ENCODE results near the gene GRK6. TPM values are rescaled to one million over a fixed set of nuclear protein-coding genes. Genes with fewer than 3 reads are reported as not detected.

GRK6 gene
- total and polyA plus RNA-seq, 9 of the 15 experiments (the other 6 are each of a cell fraction or from before 2014, with no cell fraction given) = 0.63 to 122 (median 44.5) TPM

- no peak for TF ChIP-seq ELF1 (tag; IDR thresholded peaks at IDR 0.05)
- no peak for TF ChIP-seq ZNF384 (IDR thresholded peaks at IDR 0.05; ENCODE audit: low read depth, low read length)
- TF ChIP-seq HOXB6 (CRISPR knock-in tag; IDR thresholded peaks at IDR 0.05; ENCODE audit: borderline replicate concordance) = no peak
- no peak for TF ChIP-seq ID3 (CRISPR knock-in tag; IDR thresholded peaks at IDR 0.05)
- TF ChIP-seq ID3 (tag; IDR thresholded peaks at IDR 0.05) = peak; percentile 27; the same call in 1 of the 2 replicates
- no peak; the same call in 1 of the 2 replicates for TF ChIP-seq SUPT5H (IDR thresholded peaks at IDR 0.05)
- no peak for TF ChIP-seq HDAC6 (IDR thresholded peaks at IDR 0.05; ENCODE audit: low read depth, low read length)
- no peak for TF ChIP-seq BRF1 (IDR thresholded peaks at IDR 0.05; ENCODE audit: borderline replicate concordance, extremely low read depth, insufficient read length)
- no peak for TF ChIP-seq MYBL2 (IDR thresholded peaks at IDR 0.05; ENCODE audit: low read depth)
- TF ChIP-seq MYBL2 (CRISPR knock-in tag; IDR thresholded peaks at IDR 0.05; ENCODE audit: borderline replicate concordance) = no peak
- TF ChIP-seq ZBTB7A (IDR thresholded peaks at IDR 0.05; ENCODE audit: borderline replicate concordance, control insufficient read depth, low read depth, low read length) = no peak
- no peak for TF ChIP-seq ZNF24 (IDR thresholded peaks at IDR 0.05)
- no peak for TF ChIP-seq ZNF449 (CRISPR knock-in tag; IDR thresholded peaks at IDR 0.05)
- no peak for TF ChIP-seq PHB (CRISPR knock-in tag; IDR thresholded peaks at IDR 0.05)
- TF ChIP-seq ZNF57 (CRISPR knock-in tag; IDR thresholded peaks at IDR 0.05) = no peak
- no peak for TF ChIP-seq CREB3 (tag; conservative IDR thresholded peaks at IDR 0.05; ENCODE audit: low read depth)
- peak; percentile 44; the same call in 1 of the 2 replicates for TF ChIP-seq HNRNPL (IDR thresholded peaks at IDR 0.05; ENCODE audit: low read depth, low read length)
- TF ChIP-seq RREB1 (CRISPR knock-in tag; IDR thresholded peaks at IDR 0.05) = peak; percentile 38; the same call in 1 of the 2 replicates
Observed at GRCh38 chr5:177404641-177405179, 21.8 kb upstream of the GRK6 start (continued).

Measured in K562 (cell line).